IPS DF 6.9 (cell line): Measurements from ENCODE around the gene ANKRD33B.

Source experiments
- DNase-seq: peaks from one replicate; pipeline ENCODE4 v3.0.0-alpha.2; 2013; ENCODE audit warnings: low read depth, low spot score
- H3K27ac ChIP-seq: one replicate; pipeline ENCODE4 v1.5.1; 2013; ENCODE audit warnings: low read length, control low read depth
- H3K27me3 ChIP-seq: 2 replicates; pipeline ENCODE4 v1.6.1; 2013; ENCODE audit warnings: mild to moderate bottlenecking, low read length; ENCODE audit not compliant: control insufficient read depth, insufficient read depth
- H3K36me3 ChIP-seq: 2 replicates; pipeline ENCODE4 v1.6.1; 2013; ENCODE audit warnings: low read length; ENCODE audit not compliant: control insufficient read depth, insufficient read depth
- H3K4me1 ChIP-seq: 2 replicates; pipeline ENCODE4 v1.6.1; 2013; ENCODE audit warnings: low read length; ENCODE audit not compliant: control insufficient read depth, insufficient read depth
- H3K4me3 ChIP-seq: 2 replicates; pipeline ENCODE4 v1.5.1; 2013; ENCODE audit warnings: mild to moderate bottlenecking, low read length
- H3K9me3 ChIP-seq: 2 replicates; pipeline ENCODE4 v1.6.1; 2013; ENCODE audit warnings: low read length, inconsistent platforms; ENCODE audit not compliant: control insufficient read depth, insufficient read depth
- WGBS: extraction: QIAGEN DNeasy Blood & Tissue Kit; methylation state at CpG from one replicate; pipeline ENCODE4 v1.1.7; 2013; ENCODE audit warnings: mixed read lengths, missing lambda C conversion rate; ENCODE audit not compliant: insufficient read length, insufficient coverage; 5-methylcytosine and 5-hydroxymethylcytosine counted together

ANKRD33B gene

GRCh38 chr5:10579536-10580521 lies 16.0 kb downstream of the ANKRD33B start:
- no peaks in the 10 kb centered on the region for H3K9me3 ChIP-seq
- no peak overlapping the region for H3K4me3 ChIP-seq
- no peaks in the 10 kb centered on the region for H3K27me3 ChIP-seq
- H3K4me1 ChIP-seq = peaks cover 1% of the 10 kb centered on the region; the same call in 1 of the 2 replicates
- WGBS = 100% methylated on average over 1 of the region's 8 CpGs
- H3K36me3 ChIP-seq = no peaks in the 10 kb centered on the region
- H3K27ac ChIP-seq = no peak overlapping the region
- DNase-seq = no peak

GRCh38 chr5:10580531-10581423 lies 16.9 kb downstream of the ANKRD33B start:
- Histone ChIP-seq H3K27me3 (no peaks in the 10 kb centered on the region), H3K9me3 (no peaks in the 10 kb centered on the region), H3K4me3 (no peak overlapping the region), H3K36me3 (no peaks in the 10 kb centered on the region), H3K4me1 (peaks cover 1% of the 10 kb centered on the region; the same call in 1 of the 2 replicates), H3K27ac (no peak overlapping the region)
- no peak for DNase-seq
- no CpG with 5 or more reads among the region's 9 CpGs for WGBS

GRCh38 chr5:10581424-10581748 lies 17.5 kb downstream of the ANKRD33B start:
- no peak overlapping the region for H3K4me3 ChIP-seq
- H3K27me3 ChIP-seq = no peaks in the 10 kb centered on the region
- peaks cover 1% of the 10 kb centered on the region; the same call in 1 of the 2 replicates for H3K4me1 ChIP-seq
- H3K27ac ChIP-seq = no peak overlapping the region
- H3K9me3 ChIP-seq = no peaks in the 10 kb centered on the region
- no peaks in the 10 kb centered on the region for H3K36me3 ChIP-seq
- DNase-seq = no peak
- WGBS = no CpG with 5 or more reads among the region's 2 CpGs

DNA sequence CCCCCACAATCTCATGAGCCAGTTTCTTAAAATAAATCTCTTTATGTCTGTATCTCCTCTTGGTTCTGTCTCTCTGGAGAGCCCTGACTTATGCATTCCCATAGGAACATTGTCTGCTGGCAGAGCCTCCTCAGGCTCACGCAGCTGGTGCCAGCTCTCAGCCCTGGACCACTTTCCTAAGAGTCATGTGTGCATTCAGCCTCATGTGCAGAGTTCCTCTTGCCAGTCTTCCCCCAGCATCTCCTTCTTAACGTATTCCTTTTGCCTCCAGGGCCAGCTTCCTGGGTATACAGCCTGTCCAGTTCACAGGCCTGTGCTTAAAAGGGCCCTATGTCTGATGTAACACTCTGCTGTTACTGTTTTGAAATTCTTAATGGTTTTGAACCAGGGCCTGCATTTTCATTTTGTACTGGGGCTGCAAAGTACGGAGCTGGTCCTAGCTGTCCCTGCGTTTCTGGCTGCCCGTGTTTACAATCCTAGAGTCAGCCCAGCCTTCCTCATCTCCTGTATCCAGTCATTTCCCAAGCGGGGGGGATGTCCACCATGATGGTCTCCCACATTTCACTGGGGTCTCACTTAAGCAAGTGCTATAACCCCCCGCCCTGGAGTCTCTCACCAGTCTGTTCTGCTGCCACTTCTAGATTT lies 18.1 kb downstream of the ANKRD33B start:
- no peak overlapping the region for H3K4me3 ChIP-seq
- H3K4me1 ChIP-seq = peaks cover 1% of the 10 kb centered on the region; the same call in 1 of the 2 replicates
- no CpG with 5 or more reads among the region's 7 CpGs for WGBS
- no peak for DNase-seq
- H3K27ac ChIP-seq = no peak overlapping the region
- no peaks in the 10 kb centered on the region for H3K36me3 ChIP-seq
- no peaks in the 10 kb centered on the region for H3K9me3 ChIP-seq
- H3K27me3 ChIP-seq = no peaks in the 10 kb centered on the region

GRCh38 chr5:10582512-10582897 lies 18.6 kb downstream of the ANKRD33B start:
- H3K36me3 ChIP-seq = no peaks in the 10 kb centered on the region
- no peaks in the 10 kb centered on the region for H3K27me3 ChIP-seq
- no CpG with 5 or more reads among the region's 8 CpGs for WGBS

GRCh38 chr5:10583663-10584572 lies 20.0 kb downstream of the ANKRD33B start:
- no peaks in the 10 kb centered on the region for H3K9me3 ChIP-seq
- no peak overlapping the region for H3K27ac ChIP-seq
- no CpG with 5 or more reads among the region's 13 CpGs for WGBS

More at GRCh38 chr5:10582512-10582897, 18.6 kb downstream of the ANKRD33B start:
- peaks cover 1% of the 10 kb centered on the region; the same call in 1 of the 2 replicates for H3K4me1 ChIP-seq
- H3K4me3 ChIP-seq = no peak overlapping the region
- DNase-seq = no peak
- H3K9me3 ChIP-seq = no peaks in the 10 kb centered on the region
- H3K27ac ChIP-seq = no peak overlapping the region

DNA sequence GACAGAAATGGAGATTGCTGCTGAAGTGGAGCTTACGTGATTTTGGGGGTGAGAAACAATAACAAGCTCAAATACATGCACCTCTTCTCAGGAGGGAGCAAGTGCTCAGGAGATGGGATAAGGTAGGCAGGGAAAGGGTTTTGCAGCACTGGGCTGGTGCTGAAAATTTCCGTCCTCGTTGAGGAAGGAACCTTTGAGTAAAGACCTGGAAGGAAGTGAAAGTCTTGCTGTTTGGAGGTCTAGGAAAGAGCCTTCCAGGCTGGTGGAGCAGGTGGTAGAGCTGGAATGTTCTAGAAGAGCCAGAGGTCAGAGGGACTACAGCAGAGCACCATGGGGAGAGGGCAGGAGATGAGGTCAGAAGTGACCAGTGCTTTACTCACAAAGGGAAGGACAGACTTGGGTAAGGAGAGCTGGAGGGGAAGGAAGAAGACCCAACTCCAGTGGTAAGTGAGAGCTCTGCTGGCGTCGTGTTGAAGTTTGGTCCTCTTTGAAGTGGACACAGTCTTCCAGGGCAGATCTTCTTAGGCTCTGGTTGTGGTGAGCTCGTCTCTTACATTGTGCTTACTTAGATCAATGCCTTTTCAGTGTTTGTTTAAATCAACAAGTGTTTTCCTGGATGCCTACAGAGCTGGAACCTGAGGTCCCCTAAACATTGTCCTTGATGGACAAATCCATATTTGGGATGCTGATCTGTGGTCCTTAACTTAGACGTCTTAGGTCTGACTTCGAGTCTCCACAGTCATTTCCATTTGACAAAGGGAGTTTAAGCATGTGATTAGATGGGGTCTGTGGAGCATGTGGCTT lies 21.0 kb downstream of the ANKRD33B start:
- H3K27ac ChIP-seq = no peak overlapping the region
- H3K4me1 ChIP-seq = no peaks in the 10 kb centered on the region
- no peak for DNase-seq
- H3K9me3 ChIP-seq = no peaks in the 10 kb centered on the region
- no peak overlapping the region for H3K4me3 ChIP-seq
- H3K27me3 ChIP-seq = no peaks in the 10 kb centered on the region
- WGBS = no CpG with 5 or more reads among the region's 8 CpGs
- H3K36me3 ChIP-seq = no peaks in the 10 kb centered on the region

More at GRCh38 chr5:10583663-10584572, 20.0 kb downstream of the ANKRD33B start:
- H3K27me3 ChIP-seq = no peaks in the 10 kb centered on the region
- no peak for DNase-seq
- H3K4me3 ChIP-seq = no peak overlapping the region
- no peaks in the 10 kb centered on the region for H3K4me1 ChIP-seq
- no peaks in the 10 kb centered on the region for H3K36me3 ChIP-seq

DNA sequence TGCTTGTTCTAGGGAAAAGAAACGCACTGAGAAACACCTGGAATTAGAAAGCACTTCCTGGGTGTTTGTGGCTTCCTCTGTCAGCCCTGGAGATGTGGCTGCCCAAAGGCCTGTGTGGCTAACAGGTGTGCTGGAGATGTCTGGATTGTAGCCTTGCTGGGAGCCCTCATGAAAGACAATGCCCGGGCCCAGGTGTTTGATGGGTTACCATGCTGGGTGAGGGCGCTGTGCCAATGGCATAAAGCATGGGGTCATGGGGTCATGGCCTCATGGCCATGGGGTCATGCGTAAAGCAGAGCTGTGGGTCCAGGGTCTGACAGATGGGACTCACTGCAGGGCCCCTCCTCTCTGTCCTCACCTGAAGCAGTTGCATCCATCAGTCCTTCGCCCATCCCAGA lies 21.6 kb downstream of the ANKRD33B start:
- Histone ChIP-seq H3K27me3 (no peaks in the 10 kb centered on the region), H3K4me1 (no peaks in the 10 kb centered on the region), H3K9me3 (no peaks in the 10 kb centered on the region), H3K27ac (no peak overlapping the region), H3K4me3 (no peak overlapping the region), H3K36me3 (no peaks in the 10 kb centered on the region)
- DNase-seq = no peak
- no CpG with 5 or more reads among the region's 5 CpGs for WGBS

DNA sequence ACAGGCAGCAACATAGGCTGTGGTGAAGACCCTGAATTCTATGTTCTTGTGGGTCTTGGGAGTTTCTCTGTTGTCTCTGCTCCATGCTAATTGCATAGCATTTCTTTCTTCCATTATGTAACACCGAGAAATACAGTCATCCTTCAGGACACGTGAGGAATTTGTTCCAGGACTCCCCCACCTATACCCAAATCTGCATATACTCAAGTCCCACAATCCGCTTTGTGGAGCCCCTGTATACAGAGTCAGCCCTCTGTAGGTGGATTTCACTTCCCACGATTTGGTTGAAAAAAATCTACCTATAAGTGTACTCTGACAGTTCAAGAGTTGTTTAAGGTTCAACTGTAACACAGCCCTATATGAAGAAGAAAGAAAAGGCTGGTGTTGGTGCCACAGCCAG lies 22.1 kb downstream of the ANKRD33B start:
- no peak for DNase-seq
- WGBS = no CpG with 5 or more reads among the region's 4 CpGs
- no peaks in the 10 kb centered on the region for H3K36me3 ChIP-seq
- H3K27me3 ChIP-seq = no peaks in the 10 kb centered on the region
- no peak overlapping the region for H3K4me3 ChIP-seq
- no peaks in the 10 kb centered on the region for H3K4me1 ChIP-seq
- no peak overlapping the region for H3K27ac ChIP-seq
- H3K9me3 ChIP-seq = no peaks in the 10 kb centered on the region
